ENCODE data around the gene CHD3. TPM values are rescaled to one million over a fixed set of nuclear protein-coding genes. Genes with fewer than 3 reads are reported as not detected.

Gene CHD3
- total and polyA plus RNA-seq, 2 donors (not counting 1 experiment from before 2014, with no cell fraction given), result 68.1 to 69.1 TPM

DNA sequence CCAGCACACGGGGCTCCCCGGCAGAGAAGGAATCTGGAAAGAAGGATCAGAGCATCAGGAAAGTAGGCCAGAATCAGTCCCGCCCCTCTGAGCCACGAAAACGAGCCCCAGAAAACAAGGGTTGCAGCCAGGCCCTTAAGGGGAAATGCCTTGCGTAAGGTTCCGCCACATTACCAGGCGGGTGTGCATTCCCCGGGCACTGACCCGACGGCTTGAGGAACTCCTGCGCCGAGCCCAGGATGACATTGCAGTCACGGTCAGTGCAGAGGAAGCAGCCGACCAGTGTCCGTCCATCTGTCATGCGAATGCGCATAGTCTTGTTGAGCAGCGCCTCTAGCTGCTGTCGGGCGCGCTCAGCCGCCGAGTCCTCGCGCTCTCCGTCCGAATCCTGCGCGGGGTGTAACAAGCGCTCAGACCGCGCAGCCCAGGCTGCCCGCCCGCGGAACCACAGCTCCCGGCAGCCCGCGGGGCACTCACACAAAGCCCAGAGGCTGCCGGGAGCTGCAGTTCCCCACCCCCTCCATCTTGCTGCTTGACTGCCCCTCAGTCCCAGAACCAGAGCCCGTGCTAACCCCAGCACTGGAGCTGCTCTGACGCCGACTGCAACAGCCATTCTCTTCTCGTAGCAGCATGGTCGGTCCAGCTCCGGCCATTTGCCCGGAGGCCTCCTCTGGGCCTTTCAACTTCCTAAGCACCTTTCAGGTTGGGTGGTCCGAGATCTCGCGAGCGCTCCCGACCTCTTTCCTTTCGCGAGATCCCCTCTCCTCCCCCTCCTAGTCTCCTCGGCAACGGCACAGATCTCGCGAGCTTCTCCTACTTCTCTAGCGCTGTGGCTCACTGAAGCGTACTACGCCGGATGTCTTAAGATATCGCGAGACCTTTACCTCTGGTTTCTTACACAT, 31.5 kb upstream of the CHD3 start, which contains the start of gene NAA38:
NAA38 (minus strand) TSS at position 749 of the 902 bp plus-strand sequence; CDS start at position 653, 96 bp downstream.
- no peak within 1 kb of the TSS for H3K27ac Mint-ChIP-seq
- H3K4me1 Mint-ChIP-seq, result peaks cover 5% of the 10 kb centered on the region
- peak; percentile 82 for ATAC-seq (ENCODE audit: low read depth)
- ChIA-PET POLR2A (interaction anchor here (0.6 to 1.7 kb wide), 15 partner anchors 12 to 615 kb away, joined by 3 to 21 read pairs (median 4); partner anchors contain the start of genes CNTROB, CTC1, GABARAP and KDM6B), CTCF (interaction anchor here (0.6 to 2.6 kb wide), 25 partner anchors 12 to 253 kb away, joined by 3 to 53 read pairs (median 4); partner anchors contain the start of genes CNTROB, KDM6B, TP53 and TRAPPC1)
- H3K4me3 Mint-ChIP-seq, result no peak within 1 kb of the TSS
- Histone ChIP-seq H3K4me1 (ENCODE audit: control insufficient read depth in 2 of 2, insufficient read depth in 2 of 2, low read length in 2 of 2) (peaks cover 20 to 32% of the 10 kb centered on the region in 2 donors), H3K79me2 (ENCODE audit: control insufficient read depth, insufficient read depth, low read length) (peaks cover 9% of the 10 kb centered on the region), H3K4me2 (replicated peaks; ENCODE audit: low read depth, low read length, poor library complexity, severe bottlenecking) (peak within 1 kb of the TSS; percentile 83), H3K4me3 (ENCODE audit: control extremely low read depth in 1 of 5, extremely low read depth in 1 of 5, insufficient read depth in 1 of 5, low read depth in 2 of 5, low read length in 4 of 5) (peak within 1 kb of the TSS; percentile 57 to 92 (median 85)), H3K9ac (ENCODE audit: low read length) (peak within 1 kb of the TSS; percentile 82), H4K20me1 (ENCODE audit: control insufficient read depth, insufficient read depth, low read length, poor library complexity, severe bottlenecking) (peaks cover 20% of the 10 kb centered on the region), H3K9me3 (ENCODE audit: control extremely low read depth in 1 of 3, control insufficient read depth in 2 of 3, insufficient read depth in 1 of 3, low read length in 2 of 3) (no peaks in the 10 kb centered on the region), H3K27ac (ENCODE audit: low read length in 2 of 2) (peak within 1 kb of the TSS; percentile 85 to 90), H3K36me3 (replicated peaks in 1 of 2; ENCODE audit: control extremely low read depth in 1 of 2, control insufficient read depth in 1 of 2, extremely low read depth in 1 of 2, insufficient read depth in 2 of 2, low read length in 1 of 2) (peaks cover 0 to 8% of the 10 kb centered on the region in 2 experiments), H3K27me3 (replicated peaks in 1 of 4; ENCODE audit: control extremely low read depth in 1 of 4, control insufficient read depth in 3 of 4, insufficient read depth in 4 of 4, low read length in 3 of 4) (no peaks in the 10 kb centered on the region), H2AFZ (ENCODE audit: insufficient read depth, low read depth, low read length, poor library complexity, severe bottlenecking) (peak within 1 kb of the TSS; percentile 87)
- no peaks in the 10 kb centered on the region for H3K27me3 Mint-ChIP-seq
- WGBS (ENCODE audit: insufficient coverage), result under 1% methylated on average over 64 of the region's 64 CpGs
- intact Hi-C loops (cut with micrococcal nuclease), result loop anchor here (1.0 to 5.0 kb wide), 9 partner anchors 13 to 605 kb away; partner anchors contain the start of genes CHD3, CNTROB, CTDNEP1 and ELP5
- no peaks in the 10 kb centered on the region for H3K9me3 Mint-ChIP-seq (ENCODE audit: insufficient read depth)
- TF ChIP-seq CTCF (IDR thresholded peaks at IDR 0.05) (no peak), EZH2 (IDR thresholded peaks at IDR 0.05; ENCODE audit: borderline replicate concordance, insufficient read depth, low read depth, low read length, poor library complexity, severe bottlenecking) (no peak)
- peak; percentile 99 for DNase-seq

Data from B cell (primary cell).